GM21717 (cell line): ENCODE data around the gene CDH13.

Experiments
- ATAC-seq: cut with Tn5 transposase; IDR thresholded peaks from one replicate; pipeline ENCODE4 v1.9.1; 2021; ENCODE audit warnings: mild to moderate bottlenecking, moderate library complexity; ENCODE audit not compliant: unreplicated experiment

CDH13 gene

DNA sequence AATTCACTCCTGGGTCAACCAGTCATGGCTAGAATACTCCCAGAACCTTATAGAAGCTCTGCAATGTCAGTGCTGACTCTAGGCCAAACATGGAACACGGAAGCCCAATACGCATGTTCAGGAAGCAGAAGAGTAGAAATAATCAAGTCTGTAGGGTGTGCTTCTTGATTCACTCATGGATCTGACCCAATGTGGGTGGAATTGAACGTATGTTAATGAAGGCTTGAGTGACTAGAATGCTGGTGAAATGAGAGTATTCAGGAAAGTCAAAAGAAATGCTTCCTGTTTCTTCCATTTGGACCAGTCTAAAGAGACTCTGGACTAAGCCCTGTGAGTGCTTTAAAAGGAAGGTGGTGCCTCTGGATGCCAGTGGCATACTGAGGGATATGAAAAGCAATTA, 395.0 kb downstream of the CDH13 start:
- no peak for ATAC-seq

DNA sequence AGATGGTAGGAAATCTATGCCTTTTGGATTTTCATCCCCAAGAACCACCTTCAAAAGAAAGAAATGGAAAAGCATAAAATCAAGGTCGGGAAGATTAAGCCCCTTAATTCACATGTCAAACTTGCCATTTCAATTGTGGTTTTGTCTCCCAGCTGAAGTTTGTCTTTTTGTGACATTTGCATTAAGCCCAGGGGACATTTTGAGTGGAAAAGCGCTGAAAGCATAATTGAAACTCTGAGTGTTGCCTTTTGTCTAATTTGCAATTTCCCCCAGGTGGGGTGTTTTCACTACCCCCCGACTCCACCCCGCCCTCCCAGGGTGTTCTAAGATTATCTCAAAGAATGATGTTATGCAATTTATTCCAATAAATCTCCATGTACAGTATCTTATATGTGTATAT, 396.2 kb downstream of the CDH13 start:
- ATAC-seq = no peak

DNA sequence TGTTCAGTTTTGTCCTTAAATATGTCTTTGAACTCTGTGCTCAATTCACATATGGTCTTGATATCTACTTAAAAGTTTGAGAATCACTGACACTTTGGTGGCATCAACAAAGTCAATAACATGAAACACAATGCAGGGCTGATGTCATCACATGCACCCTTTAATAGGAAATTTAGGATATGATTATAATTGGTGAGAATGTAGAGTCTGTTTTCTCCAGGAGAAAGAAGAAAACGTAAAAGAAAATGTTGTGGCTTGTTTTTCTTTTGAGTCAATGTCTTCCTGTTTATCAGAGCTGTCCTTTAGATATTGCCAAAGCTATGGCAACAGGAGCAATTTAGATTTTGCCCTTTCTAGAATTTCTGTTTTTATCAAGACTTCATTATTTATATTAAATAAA, 396.9 kb downstream of the CDH13 start:
- ATAC-seq = no peak

DNA sequence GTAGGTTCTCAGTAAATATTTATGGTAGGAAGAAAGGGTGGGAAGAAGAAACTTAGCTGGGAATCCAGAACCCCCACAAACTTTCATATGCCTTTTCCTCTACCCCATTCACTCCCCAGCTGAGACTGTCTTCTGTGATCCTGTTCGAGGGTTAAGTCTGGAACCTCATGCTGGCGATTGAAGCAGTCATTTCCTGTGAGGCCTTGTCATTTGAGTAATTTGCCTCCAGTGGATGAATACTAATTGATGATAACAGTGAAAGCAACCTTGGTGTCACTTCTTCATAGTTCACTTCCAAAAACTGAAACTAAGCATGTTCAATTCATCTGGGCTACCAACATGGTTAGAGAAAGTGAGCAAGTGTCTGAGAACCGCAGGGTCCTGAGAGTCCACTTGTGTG, 401.2 kb downstream of the CDH13 start:
- ATAC-seq = no peak

DNA sequence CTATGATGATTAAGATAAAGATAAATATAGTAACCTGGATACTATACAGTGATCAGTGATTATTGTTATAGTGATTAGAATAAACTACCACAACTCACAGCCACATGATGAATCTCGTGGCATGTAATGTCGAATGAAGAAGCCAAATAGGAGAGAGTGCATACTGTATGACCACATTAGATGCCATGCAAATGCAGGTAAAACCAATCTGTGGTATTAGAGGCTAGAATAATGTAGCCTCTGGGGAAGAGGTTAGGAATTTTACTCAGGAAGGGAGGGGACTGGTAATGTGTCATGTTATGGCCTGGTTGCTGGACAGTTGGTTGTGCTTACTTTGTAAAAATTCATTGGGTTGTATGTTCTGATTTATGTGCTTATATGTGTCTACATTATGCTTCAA, 402.7 kb downstream of the CDH13 start:
- no peak for ATAC-seq

DNA sequence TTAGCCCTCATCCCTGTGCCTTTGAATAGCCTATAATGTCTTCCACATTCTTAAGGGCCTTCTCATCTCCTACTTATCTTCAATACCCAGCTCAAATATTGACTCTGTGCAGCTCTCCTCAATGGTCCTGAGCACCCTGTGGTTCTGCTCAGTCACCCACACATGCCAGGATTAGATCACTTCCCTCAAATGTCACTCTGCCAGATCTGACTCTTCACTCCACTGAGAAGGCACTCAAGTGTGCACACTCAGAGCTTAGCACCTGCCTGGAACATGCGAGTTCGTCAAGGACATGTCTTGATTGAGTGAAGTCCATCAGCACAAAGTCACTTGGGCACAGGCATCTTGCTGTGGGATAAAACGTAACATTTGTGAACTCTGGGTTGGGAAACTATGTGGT, 404.8 kb downstream of the CDH13 start:
- no peak for ATAC-seq

DNA sequence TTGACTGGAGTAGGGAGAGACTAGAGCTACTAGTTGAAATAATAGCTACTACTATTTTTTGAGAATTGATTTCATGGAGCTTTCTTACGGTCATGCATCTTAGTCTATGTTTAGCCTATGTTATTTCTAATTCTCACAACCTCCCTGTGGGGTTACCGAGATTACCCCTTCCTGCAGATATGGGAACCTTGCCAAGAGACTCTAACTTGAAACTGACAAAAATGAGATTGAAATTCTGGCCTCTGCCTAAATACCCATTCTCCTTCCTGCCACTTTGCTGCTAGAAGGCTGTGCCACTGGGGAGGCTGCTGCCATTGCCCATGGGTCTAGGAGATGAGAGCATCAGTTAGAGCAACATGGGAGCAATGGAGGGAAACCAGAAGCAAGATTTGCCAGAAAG, 410.3 kb downstream of the CDH13 start:
- ATAC-seq = no peak

DNA sequence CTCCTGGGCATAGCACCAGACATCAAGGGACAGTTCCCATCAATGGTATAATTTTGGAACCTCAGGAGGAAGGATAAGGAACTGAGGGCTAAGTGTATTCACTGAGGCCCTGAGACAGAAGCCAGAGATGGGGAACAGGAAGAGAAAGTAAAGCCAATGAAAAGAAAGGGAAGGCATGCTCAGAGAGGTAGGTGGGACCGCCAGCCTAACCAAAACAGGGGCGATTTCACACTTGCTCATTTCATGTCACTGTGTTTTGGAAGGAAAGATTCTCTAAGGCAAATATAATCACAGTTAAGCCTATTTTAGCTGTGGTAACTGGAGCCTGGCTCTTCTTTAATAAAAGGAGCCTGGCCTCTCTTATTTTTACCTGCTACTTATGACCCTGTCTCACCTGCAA, 411.1 kb downstream of the CDH13 start:
- ATAC-seq = no peak

DNA sequence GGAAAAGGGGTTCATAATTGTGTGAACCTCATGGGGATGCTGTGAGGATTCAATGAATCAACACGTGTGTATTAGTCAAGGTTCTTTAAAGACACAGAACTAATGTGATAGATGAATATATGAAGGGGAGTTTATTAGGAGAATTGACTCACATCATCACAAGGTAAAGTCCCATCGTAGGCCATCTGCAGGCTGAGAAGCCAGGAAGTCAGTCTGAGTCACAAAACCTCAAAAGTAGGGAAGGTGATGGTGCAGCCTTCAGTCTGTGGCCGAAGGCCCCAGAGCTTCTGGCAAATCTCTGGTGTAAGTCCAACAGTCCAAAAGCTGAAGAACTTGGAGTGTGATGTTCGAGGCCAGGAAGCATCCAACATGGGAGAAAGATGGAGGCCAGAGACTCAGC, 413.4 kb downstream of the CDH13 start:
- no peak for ATAC-seq

DNA sequence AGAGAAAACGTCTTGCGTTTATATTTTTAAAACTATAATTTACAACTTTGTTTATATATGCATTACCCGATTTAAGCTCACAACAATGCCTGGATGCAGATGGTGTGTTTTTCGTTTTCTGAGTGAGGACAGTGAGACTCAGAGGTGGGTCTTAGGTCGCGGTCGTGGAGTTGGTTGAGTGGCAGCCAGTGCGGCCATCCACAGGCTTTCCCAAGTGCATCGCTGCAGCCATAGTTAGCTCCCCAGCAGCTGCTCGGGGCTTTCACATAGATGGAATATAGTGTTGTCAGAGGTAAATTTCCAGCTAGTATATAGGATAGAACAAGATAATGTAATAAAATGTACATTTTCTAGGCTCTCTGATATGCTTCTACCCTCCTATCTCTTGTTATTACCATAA, 417.8 kb downstream of the CDH13 start:
- ATAC-seq = no peak

DNA sequence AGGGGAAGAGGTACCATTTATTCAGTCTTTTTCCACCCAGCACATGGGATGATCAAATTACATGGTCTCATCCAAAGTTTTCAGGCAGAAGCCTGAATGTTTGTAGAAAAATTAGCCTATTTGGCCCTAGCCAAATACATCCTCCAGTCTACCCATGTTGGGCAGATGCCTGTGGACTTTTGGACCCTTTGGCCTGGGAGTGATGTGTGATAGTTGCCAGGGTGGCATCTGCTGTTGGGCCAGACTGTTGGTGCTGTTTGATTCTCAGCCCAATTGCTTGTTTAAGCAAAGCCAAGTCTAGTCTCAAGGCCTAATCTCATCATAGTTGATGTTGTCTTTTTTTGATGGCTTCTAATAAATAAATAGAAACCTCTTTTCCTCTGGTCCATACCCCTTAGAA, 419.0 kb downstream of the CDH13 start:
- no peak for ATAC-seq

DNA sequence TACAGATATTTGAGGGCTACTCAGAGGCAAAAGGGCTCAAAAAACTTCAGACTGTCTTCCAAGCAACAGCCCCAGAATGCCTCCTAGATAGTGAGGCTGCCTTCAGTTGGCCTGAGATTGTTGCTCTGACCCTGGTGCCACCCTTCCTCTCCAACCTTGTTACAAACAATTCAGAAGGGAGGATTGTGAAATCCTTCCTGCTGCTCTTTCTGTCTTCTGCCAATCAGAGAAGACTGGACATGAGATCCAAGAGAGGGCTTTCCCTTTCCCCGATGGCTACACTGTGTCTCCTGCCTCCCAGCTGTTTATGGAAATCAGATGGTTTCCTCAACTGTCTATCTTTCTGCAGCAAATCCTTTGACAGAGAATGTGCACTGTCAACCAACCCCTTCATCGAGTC, 419.9 kb downstream of the CDH13 start:
- ATAC-seq = no peak

DNA sequence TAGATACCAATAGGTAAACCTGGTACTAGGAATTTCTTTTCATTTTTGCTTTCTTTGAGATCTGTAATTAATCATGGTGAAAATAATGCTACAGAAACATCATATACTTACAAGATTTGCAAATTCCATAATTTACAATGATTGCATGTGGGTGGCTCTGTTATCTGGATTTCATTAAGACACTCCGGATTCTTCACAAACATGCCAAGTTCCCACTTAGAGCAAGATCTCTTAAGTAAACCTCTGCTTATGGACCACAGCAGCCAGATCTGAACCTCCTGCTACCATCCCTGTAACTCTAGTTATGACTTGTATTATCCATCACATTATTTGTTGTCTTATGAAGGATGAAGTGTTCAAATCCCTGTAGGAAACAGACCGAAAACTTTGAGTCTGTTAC, 424.7 kb downstream of the CDH13 start:
- no peak for ATAC-seq

DNA sequence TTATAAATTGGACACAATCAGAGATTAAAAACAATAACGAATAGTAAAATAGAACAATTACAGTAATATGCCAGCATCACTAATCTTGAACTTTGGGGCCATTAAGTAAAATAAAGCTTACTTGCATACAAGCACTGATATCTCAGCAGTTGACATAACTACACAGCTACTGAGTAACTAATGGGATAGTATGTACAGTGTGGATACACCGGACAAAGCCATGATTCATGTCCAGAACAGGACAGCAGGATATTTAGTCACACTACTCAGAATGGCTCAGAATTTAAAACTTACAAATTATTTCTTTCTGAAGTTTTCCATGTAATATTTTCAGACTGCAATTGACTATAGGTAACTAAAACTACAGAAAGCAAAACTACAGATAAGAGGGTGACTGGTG, 427.5 kb downstream of the CDH13 start:
- ATAC-seq = no peak

DNA sequence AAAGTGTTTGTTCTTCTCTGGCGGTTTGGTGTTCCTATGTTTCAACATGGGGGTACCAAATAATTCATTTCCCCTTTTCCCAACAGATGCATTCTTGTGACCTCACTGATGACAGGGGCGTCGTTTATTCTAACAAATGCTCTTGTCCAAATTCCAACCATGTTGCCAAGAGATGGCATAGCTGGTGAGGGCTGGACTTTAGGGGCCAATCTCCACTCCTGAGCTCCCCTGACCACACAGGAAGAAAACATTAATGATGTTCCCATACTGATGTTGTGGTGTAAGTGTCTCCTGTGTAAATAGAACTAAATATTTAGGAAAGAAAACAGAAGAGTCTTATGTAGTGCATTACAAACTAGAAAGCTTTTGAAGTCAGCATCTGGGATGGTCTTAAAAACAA, 431.6 kb downstream of the CDH13 start:
- ATAC-seq = no peak

DNA sequence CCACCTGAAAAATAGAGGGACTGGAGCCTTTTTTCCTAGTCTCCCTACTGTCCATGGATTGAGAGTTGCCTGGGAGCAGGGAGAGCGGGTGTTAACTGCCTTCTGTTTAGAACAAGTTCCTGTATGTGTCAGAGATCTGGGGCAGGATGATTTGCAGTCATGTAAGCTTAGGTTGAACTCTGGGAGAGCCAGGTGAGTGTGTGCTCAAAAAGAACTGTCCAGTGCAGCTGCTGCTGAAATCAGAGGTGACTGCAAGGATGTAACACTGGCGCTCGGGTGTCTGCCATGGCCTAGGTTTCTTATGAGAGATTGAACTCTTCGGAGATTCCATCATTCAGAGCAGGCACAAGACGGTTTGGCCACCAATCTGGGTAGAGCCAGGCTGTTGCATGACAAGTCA, 432.5 kb downstream of the CDH13 start:
- no peak for ATAC-seq

DNA sequence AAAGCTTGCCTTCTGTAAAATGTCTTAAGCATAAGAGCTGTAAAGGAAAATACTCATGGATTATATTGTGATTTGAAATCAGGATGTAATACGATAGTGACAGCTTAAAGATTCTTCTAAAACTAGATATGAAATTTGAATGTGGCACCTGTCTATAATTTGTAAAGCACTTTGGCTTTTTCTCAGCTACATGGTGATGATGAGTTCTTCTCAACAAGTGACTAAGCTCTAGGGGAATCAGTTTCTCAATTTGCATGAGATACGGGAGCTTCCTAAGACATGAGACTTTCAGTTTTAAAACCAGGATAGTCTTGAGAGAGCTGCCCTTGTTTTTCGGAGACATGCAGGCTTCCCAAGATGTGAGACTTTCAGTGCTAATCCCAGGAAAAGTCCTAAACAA, 439.2 kb downstream of the CDH13 start:
- ATAC-seq = no peak

DNA sequence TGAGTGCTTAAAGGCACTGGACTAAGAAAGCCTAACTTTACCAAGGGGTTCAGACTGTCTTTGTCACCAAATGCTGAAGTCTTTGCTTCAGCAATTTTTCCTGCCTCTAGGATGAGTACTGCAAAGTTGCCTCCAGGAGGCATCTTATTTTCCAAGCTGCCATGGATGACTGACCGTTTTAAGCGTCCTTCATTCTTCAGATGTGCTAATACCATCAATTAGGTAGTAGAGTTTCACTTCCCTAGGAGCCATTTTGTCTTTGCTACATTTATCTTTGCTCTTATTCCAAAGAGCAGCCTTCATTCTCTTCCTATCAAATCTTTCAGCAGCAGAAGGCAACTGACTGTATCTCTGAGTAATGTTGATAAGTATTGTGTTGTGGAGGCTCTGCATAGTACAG, 440.1 kb downstream of the CDH13 start:
- ATAC-seq = no peak

DNA sequence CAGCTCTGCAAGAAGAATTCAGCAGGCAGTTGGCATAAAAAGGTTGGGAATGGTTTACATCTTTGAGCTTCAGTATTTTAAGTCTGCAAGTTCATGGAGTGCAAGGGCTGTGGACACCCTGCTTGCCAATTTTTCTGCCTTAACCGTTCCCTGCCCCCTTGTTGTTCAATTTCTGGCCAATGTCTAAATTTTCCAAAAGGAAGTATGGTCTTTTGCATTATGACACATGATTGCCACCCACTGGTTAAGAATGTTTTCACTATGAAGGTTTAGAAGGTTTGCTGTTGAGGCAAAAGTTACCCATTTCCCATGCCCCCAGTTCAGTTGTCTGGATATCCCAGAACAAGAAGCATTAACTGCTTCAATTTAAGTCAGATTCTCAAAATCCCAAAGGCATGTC, 441.9 kb downstream of the CDH13 start:
- ATAC-seq = no peak

DNA sequence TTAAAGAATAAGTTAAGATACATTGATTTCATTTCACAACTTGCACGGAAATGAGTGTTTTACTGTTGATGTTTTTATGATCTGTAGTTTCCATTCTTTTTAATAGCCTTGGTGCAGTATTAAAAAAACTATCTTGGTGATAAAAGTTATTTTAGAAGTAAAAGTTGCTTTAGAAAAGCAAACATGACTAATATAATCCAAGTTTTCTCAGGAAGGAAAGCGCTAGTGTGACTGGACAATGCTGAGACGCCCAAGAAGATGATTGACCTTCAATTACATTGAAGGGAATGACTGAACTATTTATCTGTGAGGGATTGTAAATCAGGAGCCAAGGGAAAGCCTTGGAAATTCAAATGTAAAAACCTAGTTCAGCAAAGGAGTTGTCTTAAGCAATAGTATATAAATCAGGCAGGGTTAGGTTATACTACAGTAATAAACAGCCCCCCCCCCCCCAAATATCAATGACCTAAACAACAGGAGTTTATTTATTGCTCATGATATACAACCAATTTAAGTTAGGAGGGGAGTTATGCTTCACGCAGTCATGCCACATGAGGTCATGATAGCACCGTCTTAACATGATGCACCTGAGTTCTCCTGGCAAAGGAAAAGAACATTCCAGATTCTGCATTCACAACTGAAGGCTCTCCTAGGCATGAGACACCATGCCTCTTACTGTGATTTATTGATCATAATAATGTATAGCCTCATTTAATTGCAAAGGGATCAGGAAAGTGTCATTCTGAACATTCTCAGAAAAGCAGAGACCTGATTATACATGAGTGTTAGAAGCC, 443.8 kb downstream of the CDH13 start:
- ATAC-seq = no peak

DNA sequence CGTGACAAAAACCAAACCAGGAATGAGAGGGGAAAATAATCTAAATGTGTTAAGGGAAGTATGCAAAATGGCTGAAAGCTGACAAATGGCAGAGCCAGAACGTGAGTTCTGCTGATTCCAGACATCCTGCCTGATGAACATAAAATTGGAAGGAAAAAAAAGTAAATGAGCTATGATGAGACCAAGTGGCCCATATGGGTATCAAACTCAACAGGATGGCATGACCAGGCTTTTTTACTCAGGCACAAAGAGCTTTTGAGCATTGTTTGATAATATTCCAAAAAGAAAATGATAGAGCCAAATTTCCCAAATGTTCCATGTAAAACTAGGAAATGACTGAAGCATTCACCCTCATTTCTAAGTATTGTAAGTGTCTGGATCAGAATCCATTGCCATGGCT, 449.2 kb downstream of the CDH13 start:
- ATAC-seq = no peak

DNA sequence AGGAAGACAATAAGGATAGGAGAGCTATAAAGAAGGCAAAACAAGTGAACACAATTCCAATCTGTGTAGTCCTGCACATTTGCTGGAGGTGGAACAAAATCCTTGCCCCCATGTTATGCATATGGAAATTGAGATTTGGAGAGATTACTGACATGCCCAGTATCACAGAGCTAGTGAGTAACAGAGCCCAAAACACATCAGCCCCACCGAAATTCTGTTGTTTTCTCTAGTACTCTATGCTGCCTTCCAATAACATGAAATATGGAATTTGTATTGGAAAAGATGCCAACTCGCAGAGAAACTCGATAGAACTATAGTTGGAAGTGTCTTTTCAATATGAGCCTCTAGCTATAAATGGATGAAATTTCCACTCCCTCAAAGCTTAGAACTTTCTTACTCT, 456.6 kb downstream of the CDH13 start:
- ATAC-seq = no peak

DNA sequence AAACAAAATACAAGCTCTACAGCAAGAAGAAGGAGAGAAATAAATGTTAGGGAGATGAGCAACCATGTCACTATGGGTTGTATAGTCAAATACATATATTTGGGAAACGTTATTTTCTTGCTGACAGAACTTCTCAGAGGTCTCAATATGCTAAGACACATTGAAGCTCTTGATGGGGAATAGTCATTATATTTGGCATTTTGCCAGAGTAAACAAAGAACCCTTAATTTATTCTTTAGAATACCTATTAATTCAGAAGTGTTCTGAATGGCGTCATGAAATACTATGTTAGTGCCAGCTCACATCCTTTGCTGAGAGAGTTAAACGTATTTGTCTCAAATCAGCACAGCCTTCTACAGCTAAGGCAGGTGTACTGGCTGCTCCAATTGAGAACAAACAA, 458.9 kb downstream of the CDH13 start:
- no peak for ATAC-seq
